SU-DHL-6 (cell line): ENCODE measurements around the gene SLC16A12.

Source experiments
- H2AFZ ChIP-seq: fragments of 200-600 bp; sonication (generic); 2 replicates; pipeline ENCODE4 v1.6.1; 2014; ENCODE audit warnings: low read depth, mild to moderate bottlenecking, moderate library complexity, mixed read lengths, antibody characterized with exemption, low read length; ENCODE audit not compliant: severe bottlenecking
- H3F3A ChIP-seq: fragments of 200-600 bp; shearing (Covaris generic); 2 replicates; pipeline ENCODE4 v1.6.0; 2016; ENCODE audit warnings: antibody characterized with exemption, mild to moderate bottlenecking; ENCODE audit not compliant: insufficient read depth
- H3K27ac ChIP-seq: fragments of 200-600 bp; sonication (generic); 2 replicates; pipeline ENCODE4 v1.5.1; 2016; ENCODE audit warnings: low read depth, mild to moderate bottlenecking, low read length, moderate library complexity, mixed read lengths
- H3K27me3 ChIP-seq: fragments of 200-600 bp; sonication (generic), shearing (Covaris generic); 2 replicates; pipeline ENCODE4 v1.6.0; 2014; ENCODE audit warnings: mild to moderate bottlenecking, low read length
- H3K36me3 ChIP-seq: fragments of 200-600 bp; sonication (generic); 2 replicates; pipeline ENCODE4 v1.6.1; 2014; ENCODE audit warnings: mild to moderate bottlenecking, low read length, mixed read lengths
- H3K4me2 ChIP-seq: fragments of 300-600, 200-600 bp; shearing (Covaris generic), sonication (generic); 2 replicates; pipeline ENCODE4 v1.6.0; 2014; ENCODE audit warnings: low read length, low read depth, mild to moderate bottlenecking; ENCODE audit not compliant: poor library complexity, severe bottlenecking
- H3K4me3 ChIP-seq: fragments of 200-600 bp; sonication (generic); 2 replicates; pipeline ENCODE4 v1.5.1; 2014; ENCODE audit warnings: antibody characterized with exemption, low read length, mild to moderate bottlenecking, mixed read lengths; ENCODE audit not compliant: insufficient read depth, poor library complexity, severe bottlenecking
- H3K79me2 ChIP-seq: fragments of 200-600 bp; sonication (generic); 2 replicates; pipeline ENCODE4 v1.6.1; 2014; ENCODE audit warnings: mild to moderate bottlenecking, low read length, moderate library complexity; ENCODE audit not compliant: insufficient read depth
- H3K9ac ChIP-seq: fragments of 200-600 bp; sonication (generic); 2 replicates; pipeline ENCODE4 v1.7.0; 2014; ENCODE audit warnings: mild to moderate bottlenecking, low read length
- H3K9me2 ChIP-seq: fragments of 200-600 bp; sonication (generic); replicated peaks from 2 replicates; pipeline ENCODE4 v1.6.1; 2014; ENCODE audit warnings: low read length; ENCODE audit not compliant: insufficient read depth
- H3K9me3 ChIP-seq: fragments of 200-600 bp; sonication (generic); 2 replicates; pipeline ENCODE4 v1.6.1; 2014; ENCODE audit warnings: low read length, mixed read lengths; ENCODE audit not compliant: insufficient read depth
- H4K20me1 ChIP-seq: fragments of 200-600 bp; sonication (generic); 2 replicates; pipeline ENCODE4 v1.6.1; 2014; ENCODE audit warnings: low read depth, mild to moderate bottlenecking, antibody characterized with exemption, low read length, moderate library complexity, mixed read lengths
- EZH2phosphoT487 ChIP-seq: fragments of 200-600 bp; sonication (generic), shearing (Covaris generic); conservative IDR thresholded peaks from 2 replicates; pipeline ENCODE4 v1.6.1; 2018; ENCODE audit warnings: mild to moderate bottlenecking, antibody characterized with exemption, low read length, moderate library complexity, mixed read lengths
- TF ChIP-seq, protein P1 (sequence below): fragments of 200-600 bp; sonication (generic); IDR thresholded peaks from one replicate; pipeline ENCODE4 v1.5.1; 2017; ENCODE audit warnings: antibody characterized with exemption, mild to moderate bottlenecking, low read length, moderate library complexity; ENCODE audit not compliant: insufficient read depth, poor library complexity, severe bottlenecking

The SLC16A12 gene

DNA sequence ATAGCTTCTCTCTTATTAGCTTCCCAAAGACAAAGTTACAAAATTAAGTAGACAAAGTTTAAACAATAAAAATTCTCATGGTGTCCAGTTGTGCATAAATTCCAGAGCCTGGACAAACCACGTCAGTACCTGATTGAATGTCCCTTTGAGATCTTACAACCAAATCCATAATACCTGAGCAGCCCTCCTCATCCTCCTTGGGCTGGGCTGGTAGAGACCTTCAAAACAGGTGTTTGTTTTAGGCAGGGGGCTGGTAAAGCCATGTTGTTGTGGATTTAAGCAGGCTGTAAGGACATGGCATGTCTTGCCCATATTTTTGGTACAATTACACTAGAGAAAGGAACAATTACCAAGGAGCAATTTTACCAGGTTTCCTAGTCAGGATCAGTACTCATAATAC is 118.9 kb downstream of the SLC16A12 start:
- no peaks in the 10 kb centered on the region for H3K27me3 ChIP-seq
- no peak overlapping the region for H3K9ac ChIP-seq
- no peak overlapping the region for H3K27ac ChIP-seq
- H3K79me2 ChIP-seq: no peaks in the 10 kb centered on the region
- H3F3A ChIP-seq: no peaks in the 10 kb centered on the region
- no peak overlapping the region for H2AFZ ChIP-seq
- H3K9me3 ChIP-seq: no peaks in the 10 kb centered on the region
- H4K20me1 ChIP-seq: no peaks in the 10 kb centered on the region
- no peaks in the 10 kb centered on the region for H3K9me2 ChIP-seq
- H3K36me3 ChIP-seq: no peaks in the 10 kb centered on the region
- no peak overlapping the region for H3K4me2 ChIP-seq
- H3K4me3 ChIP-seq: no peak overlapping the region
- TF ChIP-seq, protein P1, sequence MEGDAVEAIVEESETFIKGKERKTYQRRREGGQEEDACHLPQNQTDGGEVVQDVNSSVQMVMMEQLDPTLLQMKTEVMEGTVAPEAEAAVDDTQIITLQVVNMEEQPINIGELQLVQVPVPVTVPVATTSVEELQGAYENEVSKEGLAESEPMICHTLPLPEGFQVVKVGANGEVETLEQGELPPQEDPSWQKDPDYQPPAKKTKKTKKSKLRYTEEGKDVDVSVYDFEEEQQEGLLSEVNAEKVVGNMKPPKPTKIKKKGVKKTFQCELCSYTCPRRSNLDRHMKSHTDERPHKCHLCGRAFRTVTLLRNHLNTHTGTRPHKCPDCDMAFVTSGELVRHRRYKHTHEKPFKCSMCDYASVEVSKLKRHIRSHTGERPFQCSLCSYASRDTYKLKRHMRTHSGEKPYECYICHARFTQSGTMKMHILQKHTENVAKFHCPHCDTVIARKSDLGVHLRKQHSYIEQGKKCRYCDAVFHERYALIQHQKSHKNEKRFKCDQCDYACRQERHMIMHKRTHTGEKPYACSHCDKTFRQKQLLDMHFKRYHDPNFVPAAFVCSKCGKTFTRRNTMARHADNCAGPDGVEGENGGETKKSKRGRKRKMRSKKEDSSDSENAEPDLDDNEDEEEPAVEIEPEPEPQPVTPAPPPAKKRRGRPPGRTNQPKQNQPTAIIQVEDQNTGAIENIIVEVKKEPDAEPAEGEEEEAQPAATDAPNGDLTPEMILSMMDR: no peak
- no peak for TF ChIP-seq EZH2phosphoT487

DNA sequence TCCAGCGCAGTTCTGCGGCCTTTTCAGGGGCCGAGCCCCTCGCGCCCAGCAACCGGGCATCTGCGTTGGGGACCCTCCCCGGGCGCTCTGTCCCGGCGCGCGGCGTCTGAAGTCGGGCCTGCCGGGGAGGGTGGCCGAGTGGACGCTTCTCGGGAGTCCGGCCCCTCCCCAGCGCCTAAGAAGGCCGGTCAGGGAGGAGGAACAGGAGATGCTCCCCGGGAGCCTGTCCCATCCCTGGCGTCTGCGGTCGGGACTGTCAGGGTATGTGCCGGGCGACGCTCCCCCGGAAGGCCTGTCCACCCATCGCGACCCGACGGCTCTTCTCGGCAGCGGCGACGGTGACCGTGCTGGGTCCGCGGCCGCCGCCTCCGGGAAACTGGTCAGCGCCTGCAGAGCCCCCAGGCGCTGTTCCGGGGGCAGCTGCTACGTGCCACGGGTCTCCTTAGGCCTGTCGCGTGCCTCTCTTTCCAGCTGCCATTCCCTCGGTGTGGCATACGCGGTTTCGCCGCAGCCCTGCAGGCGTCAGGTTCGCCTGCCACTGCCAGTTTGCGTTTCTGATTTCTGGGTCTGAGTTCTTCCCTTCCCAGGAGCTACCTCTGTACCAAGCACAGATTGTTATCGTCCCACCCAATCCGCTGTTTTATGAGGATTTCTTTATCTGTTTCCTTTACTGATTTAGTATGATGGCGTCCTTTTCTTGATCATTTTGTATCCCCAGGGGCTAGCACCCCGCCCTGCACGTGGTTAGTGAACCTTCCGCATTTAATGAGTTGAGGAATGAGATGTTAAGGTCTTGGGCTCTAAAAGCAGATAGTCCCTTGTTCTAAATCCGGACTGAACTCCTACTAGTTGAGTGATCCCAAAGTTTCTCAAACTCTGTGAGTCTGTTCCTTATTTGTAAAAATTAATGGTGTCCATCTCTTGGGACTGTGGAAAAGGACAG is 120.2 kb downstream of the SLC16A12 start:
- H3K9me2 ChIP-seq: no peaks in the 10 kb centered on the region
- peak overlapping the region; percentile 51 for H3K9ac ChIP-seq
- peak overlapping the region; percentile 58 for H3K4me3 ChIP-seq
- H3K79me2 ChIP-seq: no peaks in the 10 kb centered on the region
- no peak for TF ChIP-seq EZH2phosphoT487
- TF ChIP-seq, protein P1: no peak
- H3K27ac ChIP-seq: no peak overlapping the region
- no peaks in the 10 kb centered on the region for H3F3A ChIP-seq
- no peaks in the 10 kb centered on the region for H3K27me3 ChIP-seq
- no peaks in the 10 kb centered on the region for H4K20me1 ChIP-seq
- H3K9me3 ChIP-seq: no peaks in the 10 kb centered on the region
- H3K4me2 ChIP-seq: peak overlapping the region; percentile 62
- peak overlapping the region; percentile 94 for H2AFZ ChIP-seq
- no peaks in the 10 kb centered on the region for H3K36me3 ChIP-seq

DNA sequence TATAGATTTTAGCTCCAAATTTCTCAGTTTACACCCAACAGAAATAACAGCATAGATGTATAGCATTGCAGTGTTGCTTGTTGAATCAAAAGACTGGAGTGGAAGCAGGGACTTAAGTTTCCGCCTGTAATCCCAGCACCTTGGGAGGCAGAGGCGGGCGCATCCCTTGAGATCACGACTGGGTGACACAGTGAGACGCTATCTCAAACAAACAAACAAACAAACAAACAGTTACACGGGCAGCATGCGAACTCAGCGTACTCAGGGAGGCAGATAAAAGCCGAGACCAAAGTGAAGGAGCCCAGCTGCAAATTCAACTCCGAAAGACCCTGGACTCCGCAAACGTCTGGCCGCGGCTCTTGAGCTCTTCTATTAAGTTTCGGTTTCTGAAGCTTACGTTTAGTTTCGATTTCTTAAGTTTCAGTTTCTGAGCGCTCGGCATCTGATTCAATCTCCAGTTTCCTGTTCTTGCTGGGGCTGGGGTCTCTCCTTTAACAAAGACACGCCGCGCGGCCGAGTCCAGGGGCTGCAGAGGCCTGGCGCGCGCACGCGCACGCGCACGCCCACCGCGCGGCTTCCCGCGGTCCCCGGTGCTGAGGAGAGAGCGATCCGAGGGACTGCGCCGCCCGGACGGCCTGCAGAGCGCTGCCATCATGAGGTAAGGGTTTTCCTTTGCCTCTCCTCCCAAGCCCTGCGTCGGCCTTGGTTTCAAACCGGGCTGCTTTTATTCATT is 121.1 kb downstream of the SLC16A12 start, which contains the start of gene IFIT5:
TSS of gene IFIT5 (plus strand) at position 423 of the 733 bp plus-strand sequence. CDS start at position 654, 231 bp downstream.
- H3K79me2 ChIP-seq: no peaks in the 10 kb centered on the region

More for the DNA sequence above, 121.1 kb downstream of the SLC16A12 start, which contains the start of gene IFIT5:
- H3K9ac ChIP-seq: peak within 1 kb of the TSS; percentile 51
- no peak for TF ChIP-seq EZH2phosphoT487
- TF ChIP-seq, protein P1: no peak
- H4K20me1 ChIP-seq: no peaks in the 10 kb centered on the region
- H3K4me2 ChIP-seq: peak within 1 kb of the TSS; percentile 62
- H3K4me3 ChIP-seq: peak within 1 kb of the TSS; percentile 58
- no peaks in the 10 kb centered on the region for H3F3A ChIP-seq
- peak within 1 kb of the TSS; percentile 94 for H2AFZ ChIP-seq
- no peaks in the 10 kb centered on the region for H3K9me2 ChIP-seq
- no peaks in the 10 kb centered on the region for H3K9me3 ChIP-seq
- H3K27ac ChIP-seq: no peak within 1 kb of the TSS
- H3K27me3 ChIP-seq: no peaks in the 10 kb centered on the region
- H3K36me3 ChIP-seq: no peaks in the 10 kb centered on the region
